HuH-7 (cell line): ENCODE results near the gene CACNA2D2.

Source experiments
- DNase-seq: peaks from one replicate; pipeline ENCODE4 v3.0.0; 2011; ENCODE audit warnings: low spot score

The CACNA2D2 gene

GRCh38 chr3:50392101-50392715 lies 111.2 kb downstream of the CACNA2D2 start:
- no peak for DNase-seq

- no peak for DNase-seq
Measured at GRCh38 chr3:50390508-50391224, 112.8 kb downstream of the CACNA2D2 start.

- no peak for DNase-seq
Measured at GRCh38 chr3:50389414-50389767, 114.0 kb downstream of the CACNA2D2 start.

GRCh38 chr3:50388720-50389413 lies 114.6 kb downstream of the CACNA2D2 start:
- DNase-seq = no peak

GRCh38 chr3:50388016-50388719 lies 115.3 kb downstream of the CACNA2D2 start:
- peak; percentile 78 for DNase-seq

- DNase-seq = no peak
Measured at GRCh38 chr3:50385754-50386153, 117.7 kb downstream of the CACNA2D2 start.

- no peak for DNase-seq
Measured at GRCh38 chr3:50383750-50384149, 119.7 kb downstream of the CACNA2D2 start.

- no peak for DNase-seq
Measured at GRCh38 chr3:50382722-50383121, 120.7 kb downstream of the CACNA2D2 start.

GRCh38 chr3:50381383-50381782 lies 122.1 kb downstream of the CACNA2D2 start:
- no peak for DNase-seq

GRCh38 chr3:50380405-50381085 lies 122.9 kb downstream of the CACNA2D2 start:
- DNase-seq = no peak

- DNase-seq = no peak
Measured at GRCh38 chr3:50378757-50379156, 124.7 kb downstream of the CACNA2D2 start.

- no peak for DNase-seq
Measured at GRCh38 chr3:50378024-50378423, 125.4 kb downstream of the CACNA2D2 start.

- DNase-seq = no peak
Measured at GRCh38 chr3:50375258-50375931, 128.0 kb downstream of the CACNA2D2 start.

- no peak for DNase-seq
Measured at GRCh38 chr3:50374363-50375257, 128.8 kb downstream of the CACNA2D2 start.

GRCh38 chr3:50373146-50374051 lies 130.0 kb downstream of the CACNA2D2 start:
- no peak for DNase-seq

GRCh38 chr3:50372349-50372748 lies 131.1 kb downstream of the CACNA2D2 start:
- DNase-seq = peak; percentile 45

GRCh38 chr3:50371133-50371685 lies 132.2 kb downstream of the CACNA2D2 start:
- DNase-seq = no peak

GRCh38 chr3:50370594-50370993 lies 132.8 kb downstream of the CACNA2D2 start:
- peak; percentile 55 for DNase-seq
